ENCODE data around the gene OR51V1. TPM values are rescaled to one million over a fixed set of nuclear protein-coding genes. Genes with fewer than 3 reads are reported as not detected.

Gene OR51V1
- total RNA-seq, 1 donor from 2014 or later = not detected

DNA sequence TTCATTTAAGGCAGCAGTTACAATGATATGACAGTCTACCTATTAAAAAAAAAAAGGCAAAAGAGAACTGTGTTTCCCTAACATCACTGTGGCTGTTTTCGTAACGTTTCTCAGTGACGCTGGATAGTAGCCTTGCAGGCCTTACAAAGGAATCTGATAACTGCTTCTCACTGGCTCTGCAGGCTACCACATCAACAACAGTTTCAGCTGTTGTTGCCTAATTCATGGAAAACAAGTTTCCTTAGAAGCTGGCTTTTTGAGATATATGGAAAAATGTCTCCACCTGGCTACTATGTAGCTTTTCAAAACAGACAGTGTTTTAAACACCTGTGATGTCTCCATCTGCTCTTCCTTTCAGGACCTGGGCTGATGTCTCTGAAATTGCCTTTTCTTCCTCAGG, 3.8 kb downstream of the OR51V1 start:
- ChIA-PET CTCF (no interaction called here), POLR2A (no interaction called here)
- no peaks in the 10 kb centered on the region for H3K4me1 Mint-ChIP-seq
- no peaks in the 10 kb centered on the region for H3K36me3 Mint-ChIP-seq (ENCODE audit: low read depth)
- peaks cover 2% of the 10 kb centered on the region for H3K9me3 Mint-ChIP-seq
- no peak overlapping the region for H3K27ac Mint-ChIP-seq
- ATAC-seq (ENCODE audit: low read depth) (no peak), DNase-seq (no peak)
- intact Hi-C loops (cut with micrococcal nuclease) = no loop called here
- H3K27me3 Mint-ChIP-seq = no peaks in the 10 kb centered on the region
- no peak for TF ChIP-seq CTCF (IDR thresholded peaks at IDR 0.05)
- no peak overlapping the region for H3K4me3 Mint-ChIP-seq

DNA sequence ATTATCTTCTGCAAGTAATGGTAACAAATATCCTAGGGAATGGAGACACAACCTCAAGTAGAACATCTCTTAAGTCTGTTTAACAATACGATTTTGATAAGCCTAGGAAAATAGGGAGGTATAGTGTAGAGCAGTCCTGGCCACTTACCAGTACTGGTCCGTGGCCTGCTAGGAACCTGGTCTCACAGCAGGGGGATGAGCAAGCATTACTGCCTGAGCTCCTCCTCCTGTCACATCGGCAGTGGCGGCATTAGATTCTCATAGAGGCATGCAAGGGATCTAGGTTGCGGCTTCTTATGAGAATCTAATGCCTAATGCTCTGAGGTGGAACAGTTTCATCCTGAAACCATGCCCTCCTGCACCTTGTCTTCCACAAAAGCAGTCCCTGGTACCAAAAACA, 4.4 kb downstream of the OR51V1 start:
- CTCF ChIA-PET = no interaction called here

DNA sequence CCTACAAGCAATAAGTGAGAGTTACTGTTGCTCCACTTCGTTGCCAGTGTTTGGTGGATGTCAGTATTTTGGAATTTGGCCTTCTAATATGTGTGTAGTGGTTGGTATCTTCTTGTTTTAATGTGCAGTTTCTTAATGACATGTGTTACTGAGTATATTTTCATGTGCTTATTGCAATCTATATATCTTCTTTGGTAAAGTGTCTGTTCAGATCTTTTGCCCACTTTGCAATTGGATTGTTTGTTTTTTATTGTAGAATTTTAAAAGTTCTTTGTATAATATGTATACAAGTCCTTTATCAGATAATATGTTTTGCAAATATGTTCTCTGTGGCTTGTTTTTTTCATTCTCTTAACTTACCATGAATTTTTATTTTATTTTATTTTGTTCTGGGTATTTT, 7.7 kb downstream of the OR51V1 start:
- DNase-seq = no peak
- ATAC-seq (ENCODE audit: low read depth) = no peak
- no peak for TF ChIP-seq CTCF (IDR thresholded peaks at IDR 0.05)
- no peaks in the 10 kb centered on the region for H3K4me1 Mint-ChIP-seq
- intact Hi-C loops (cut with micrococcal nuclease) = no loop called here
- H3K27ac Mint-ChIP-seq = no peak overlapping the region
- no peaks in the 10 kb centered on the region for H3K36me3 Mint-ChIP-seq (ENCODE audit: low read depth)
- H3K27me3 Mint-ChIP-seq = no peaks in the 10 kb centered on the region
- CTCF ChIA-PET = no interaction called here
- POLR2A ChIA-PET = no interaction called here
- H3K4me3 Mint-ChIP-seq = no peak overlapping the region
- peaks cover 6% of the 10 kb centered on the region for H3K9me3 Mint-ChIP-seq

More for the DNA sequence above, 4.4 kb downstream of the OR51V1 start:
- Mint-ChIP-seq H3K36me3 (ENCODE audit: low read depth) (no peaks in the 10 kb centered on the region), H3K4me1 (no peaks in the 10 kb centered on the region), H3K9me3 (peaks cover 2% of the 10 kb centered on the region), H3K27me3 (no peaks in the 10 kb centered on the region), H3K4me3 (no peak overlapping the region), H3K27ac (no peak overlapping the region)
- ATAC-seq (ENCODE audit: low read depth) (no peak), DNase-seq (no peak)
- POLR2A ChIA-PET = no interaction called here
- intact Hi-C loops (cut with micrococcal nuclease) = no loop called here
- TF ChIP-seq CTCF (IDR thresholded peaks at IDR 0.05) = no peak

DNA sequence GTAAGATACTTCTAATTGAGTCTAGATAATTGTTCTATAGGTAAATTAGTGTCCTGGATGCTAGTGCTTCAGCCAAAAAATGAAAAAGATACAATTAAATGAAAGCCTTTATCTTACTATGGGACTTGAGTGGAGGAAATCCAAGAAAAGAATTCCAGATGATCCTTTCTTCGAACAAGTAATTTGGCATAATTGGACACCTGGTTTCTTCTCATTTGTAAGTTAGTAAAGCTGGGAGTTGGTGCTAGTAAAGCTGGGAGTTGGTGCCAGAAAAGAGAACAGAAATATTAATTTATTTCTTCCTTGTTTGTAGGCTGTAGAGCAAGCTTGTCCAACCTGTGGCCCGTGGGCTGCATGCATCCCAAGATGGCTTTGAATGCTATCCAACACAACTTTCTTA, 12.3 kb downstream of the OR51V1 start:
- ATAC-seq (ENCODE audit: low read depth) (no peak), DNase-seq (no peak)
- peaks cover 6% of the 10 kb centered on the region for H3K9me3 Mint-ChIP-seq
- H3K27me3 Mint-ChIP-seq = no peaks in the 10 kb centered on the region
- no peak for TF ChIP-seq CTCF (IDR thresholded peaks at IDR 0.05)
- no peak overlapping the region for H3K27ac Mint-ChIP-seq
- CTCF ChIA-PET = no interaction called here
- intact Hi-C loops (cut with micrococcal nuclease) = no loop called here
- H3K4me3 Mint-ChIP-seq = no peak overlapping the region
- H3K36me3 Mint-ChIP-seq (ENCODE audit: low read depth) = no peaks in the 10 kb centered on the region
- POLR2A ChIA-PET = no interaction called here
- no peaks in the 10 kb centered on the region for H3K4me1 Mint-ChIP-seq

- Mint-ChIP-seq H3K27ac (no peak overlapping the region), H3K27me3 (no peaks in the 10 kb centered on the region), H3K4me1 (no peaks in the 10 kb centered on the region), H3K9me3 (no peaks in the 10 kb centered on the region), H3K36me3 (ENCODE audit: low read depth) (no peaks in the 10 kb centered on the region), H3K4me3 (no peak overlapping the region)
- DNase-seq = no peak
- intact Hi-C loops (cut with micrococcal nuclease) = no loop called here
- ChIA-PET POLR2A (no interaction called here), CTCF (no interaction called here)
- ATAC-seq (ENCODE audit: low read depth) = no peak
- TF ChIP-seq CTCF (IDR thresholded peaks at IDR 0.05) = no peak
Observed at GRCh38 chr11:5178046-5178837, 22.2 kb downstream of the OR51V1 start.

All from activated B cell treated with CpG ODN at 0.5 μM for 24 hours (primary cell).